22Rv1 (cell line): ENCODE measurements around the gene ZAR1L.

Source experiments
- CTCF ChIP-seq: fragments of 450-650 bp; IDR thresholded peaks from 2 replicates; pipeline ENCODE4 v1.5.1; 2017; ENCODE audit warnings: mild to moderate bottlenecking
- ZFX ChIP-seq: fragments of 450-650 bp; IDR thresholded peaks from 2 replicates; pipeline ENCODE4 v1.6.1; 2017; ENCODE audit warnings: antibody characterized with exemption, borderline replicate concordance

- TF ChIP-seq CTCF, result no peak
- no peak for TF ChIP-seq ZFX
Measured at GRCh38 chr13:32354040-32354439, 38.9 kb upstream of the ZAR1L start.
